Suprapubic skin (tissue), 3 donors: ENCODE measurements around the gene FKBP15.

Experiments
- POLR2A ChIP-seq, 2 donors: fragments of 450-650 bp; IDR thresholded peaks; one replicate each; pipeline ENCODE4 v1.6.1; 2017; ENCODE audit warnings: antibody characterized with exemption in 2 of 2, mild to moderate bottlenecking in 2 of 2, moderate library complexity in 2 of 2
- TF ChIP-seq, protein P1 (sequence below), 2 donors: fragments of 200-600 bp in 1 of 2; fragments of 450-650 bp in 1 of 2; sonication (generic) in 1 of 2; IDR thresholded peaks; one replicate each; pipeline ENCODE4 v1.5.1; 2016 to 2019; ENCODE audit warnings: antibody characterized with exemption in 2 of 2, mild to moderate bottlenecking in 1 of 2, moderate library complexity in 1 of 2

DNA sequence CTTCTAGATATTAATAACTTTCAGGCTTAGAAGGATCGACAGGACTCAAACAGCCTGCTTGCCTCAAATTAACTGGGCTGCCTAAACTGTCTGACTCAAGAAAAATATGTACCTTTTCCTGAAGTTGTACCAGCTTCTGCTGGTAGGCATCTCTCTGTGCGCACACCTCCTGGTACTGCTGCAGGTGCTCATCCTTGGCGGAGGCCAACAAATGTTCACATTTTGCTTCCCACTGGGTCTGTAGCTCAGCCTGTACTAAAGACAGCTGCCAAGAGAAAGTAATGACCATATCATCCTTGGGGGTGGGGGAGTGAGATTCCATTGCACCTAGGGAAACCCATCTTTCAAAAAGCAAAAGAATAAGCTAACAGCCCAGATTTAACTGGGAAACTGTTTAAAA, 47.7 kb downstream of the FKBP15 start:
- TF ChIP-seq, protein P1, sequence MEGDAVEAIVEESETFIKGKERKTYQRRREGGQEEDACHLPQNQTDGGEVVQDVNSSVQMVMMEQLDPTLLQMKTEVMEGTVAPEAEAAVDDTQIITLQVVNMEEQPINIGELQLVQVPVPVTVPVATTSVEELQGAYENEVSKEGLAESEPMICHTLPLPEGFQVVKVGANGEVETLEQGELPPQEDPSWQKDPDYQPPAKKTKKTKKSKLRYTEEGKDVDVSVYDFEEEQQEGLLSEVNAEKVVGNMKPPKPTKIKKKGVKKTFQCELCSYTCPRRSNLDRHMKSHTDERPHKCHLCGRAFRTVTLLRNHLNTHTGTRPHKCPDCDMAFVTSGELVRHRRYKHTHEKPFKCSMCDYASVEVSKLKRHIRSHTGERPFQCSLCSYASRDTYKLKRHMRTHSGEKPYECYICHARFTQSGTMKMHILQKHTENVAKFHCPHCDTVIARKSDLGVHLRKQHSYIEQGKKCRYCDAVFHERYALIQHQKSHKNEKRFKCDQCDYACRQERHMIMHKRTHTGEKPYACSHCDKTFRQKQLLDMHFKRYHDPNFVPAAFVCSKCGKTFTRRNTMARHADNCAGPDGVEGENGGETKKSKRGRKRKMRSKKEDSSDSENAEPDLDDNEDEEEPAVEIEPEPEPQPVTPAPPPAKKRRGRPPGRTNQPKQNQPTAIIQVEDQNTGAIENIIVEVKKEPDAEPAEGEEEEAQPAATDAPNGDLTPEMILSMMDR (IDR thresholded peaks at IDR 0.05): no peak
- no peak for TF ChIP-seq POLR2A (IDR thresholded peaks at IDR 0.05)
